D341Med (cell line): Measurements from ENCODE around the gene FABP1.

Experiments used
- DNase-seq: peaks from one replicate; pipeline ENCODE4 v3.0.0; 2012; ENCODE audit warnings: low spot score

Gene FABP1

GRCh38 chr2:88115825-88116518 lies 11.9 kb downstream of the FABP1 start:
- DNase-seq = no peak

GRCh38 chr2:88114889-88115288 lies 13.0 kb downstream of the FABP1 start:
- DNase-seq = no peak

- DNase-seq = no peak
Observed at GRCh38 chr2:88113069-88113468, 14.8 kb downstream of the FABP1 start.

- DNase-seq = no peak
Observed at GRCh38 chr2:88110830-88111229, 17.0 kb downstream of the FABP1 start.

- no peak for DNase-seq
Observed at GRCh38 chr2:88108796-88109195, 19.1 kb downstream of the FABP1 start.

GRCh38 chr2:88100489-88100858 lies 27.4 kb downstream of the FABP1 start:
- no peak for DNase-seq

- no peak for DNase-seq
Observed at GRCh38 chr2:88099798-88100488, 27.9 kb downstream of the FABP1 start.

GRCh38 chr2:88098558-88098900 lies 29.3 kb downstream of the FABP1 start:
- no peak for DNase-seq

GRCh38 chr2:88097891-88098557 lies 29.8 kb downstream of the FABP1 start:
- no peak for DNase-seq

- no peak for DNase-seq
Observed at GRCh38 chr2:88097192-88097591, 30.7 kb downstream of the FABP1 start.

GRCh38 chr2:88096708-88097107 lies 31.2 kb downstream of the FABP1 start:
- no peak for DNase-seq

- no peak for DNase-seq
Observed at GRCh38 chr2:88095022-88095421, 32.8 kb downstream of the FABP1 start.

- DNase-seq = no peak
Observed at GRCh38 chr2:88092773-88093172, 35.1 kb downstream of the FABP1 start.

GRCh38 chr2:88091943-88092342 lies 35.9 kb downstream of the FABP1 start:
- DNase-seq = no peak

GRCh38 chr2:88090446-88091283 lies 37.2 kb downstream of the FABP1 start:
- DNase-seq = no peak

- DNase-seq = no peak
Observed at GRCh38 chr2:88088999-88089398, 38.9 kb downstream of the FABP1 start.

- no peak for DNase-seq
Observed at GRCh38 chr2:88087763-88088162, 40.1 kb downstream of the FABP1 start.

GRCh38 chr2:88087073-88087472 lies 40.8 kb downstream of the FABP1 start:
- no peak for DNase-seq

GRCh38 chr2:88086401-88086800 lies 41.5 kb downstream of the FABP1 start:
- no peak for DNase-seq

GRCh38 chr2:88085602-88086001 lies 42.3 kb downstream of the FABP1 start:
- DNase-seq = no peak

- no peak for DNase-seq
Observed at GRCh38 chr2:88085099-88085498, 42.8 kb downstream of the FABP1 start.

GRCh38 chr2:88082781-88083180 lies 45.1 kb downstream of the FABP1 start:
- no peak for DNase-seq
